ENCODE data around the gene TAOK3.

The TAOK3 gene

GRCh38 chr12:118126119-118126757, 246.5 kb downstream of the TAOK3 start:
- DNase-seq: no peak

DNA sequence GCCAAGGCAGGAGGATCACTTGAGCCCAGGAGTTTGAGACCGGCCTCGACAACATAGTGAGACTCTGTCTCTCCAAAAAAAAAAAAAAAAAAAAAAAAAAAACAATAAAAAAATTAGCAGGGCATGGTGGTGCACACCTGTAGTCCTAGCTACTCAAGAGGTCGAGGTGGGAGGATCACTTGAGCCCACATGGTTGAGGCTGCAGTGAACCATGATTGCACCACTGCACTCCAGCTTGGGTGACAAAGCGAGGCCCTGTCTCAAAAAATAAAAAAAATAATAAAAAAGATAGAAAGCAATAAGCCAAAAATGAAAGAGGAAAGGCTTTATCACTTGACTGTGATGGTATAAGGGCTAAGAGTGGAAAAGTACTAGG, 247.0 kb downstream of the TAOK3 start:
- DNase-seq: no peak

DNA sequence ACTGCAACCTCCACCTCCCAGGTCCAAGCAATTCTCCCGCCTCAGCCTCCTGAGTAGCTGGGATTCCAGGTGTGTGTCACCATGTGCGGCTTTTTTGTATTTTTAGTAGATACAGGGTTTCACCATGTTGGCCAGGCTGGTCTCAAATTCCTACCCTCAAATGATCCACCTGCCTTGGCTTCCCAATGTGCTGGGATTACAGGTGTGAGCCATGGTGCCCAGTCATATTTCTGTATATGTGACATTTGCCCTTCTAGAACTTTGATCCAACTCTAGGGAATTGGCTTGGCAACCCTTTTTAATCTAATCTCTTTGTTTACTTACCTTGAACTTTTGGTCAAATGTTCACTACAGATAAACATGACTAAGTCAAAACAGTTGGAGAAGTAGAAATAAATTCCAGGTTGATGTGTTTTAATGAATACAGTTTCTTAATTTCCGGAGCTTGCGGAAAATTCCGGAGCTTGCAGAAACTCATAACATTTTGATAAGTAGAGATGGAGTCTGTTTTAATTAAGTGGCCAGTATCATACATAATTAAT, 248.3 kb downstream of the TAOK3 start:
- no peak for DNase-seq

DNA sequence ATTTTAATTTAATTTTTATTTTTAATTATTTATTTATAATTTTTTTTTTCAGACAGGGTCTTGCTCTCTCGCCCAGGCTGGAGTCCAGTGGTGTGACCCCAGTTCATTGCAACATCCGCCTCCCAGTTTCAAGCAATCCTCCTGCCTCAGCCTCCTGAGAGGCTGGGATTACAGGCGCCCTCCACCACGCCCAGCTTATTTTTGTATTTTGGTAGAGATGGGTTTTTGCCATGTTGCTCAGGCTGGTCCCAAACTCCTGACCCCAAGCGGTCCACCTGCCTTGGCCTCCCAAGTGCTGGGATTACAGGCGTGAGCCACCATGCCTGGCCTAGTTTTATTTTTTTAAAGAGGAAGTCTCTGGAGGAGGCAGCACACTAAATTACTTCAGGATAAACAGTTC, 250.4 kb downstream of the TAOK3 start:
- no peak for DNase-seq

GRCh38 chr12:118120579-118121363, 251.9 kb downstream of the TAOK3 start:
- peak; percentile 54 for DNase-seq

- DNase-seq: no peak
Observed at GRCh38 chr12:118119449-118119879, 253.2 kb downstream of the TAOK3 start.

DNA sequence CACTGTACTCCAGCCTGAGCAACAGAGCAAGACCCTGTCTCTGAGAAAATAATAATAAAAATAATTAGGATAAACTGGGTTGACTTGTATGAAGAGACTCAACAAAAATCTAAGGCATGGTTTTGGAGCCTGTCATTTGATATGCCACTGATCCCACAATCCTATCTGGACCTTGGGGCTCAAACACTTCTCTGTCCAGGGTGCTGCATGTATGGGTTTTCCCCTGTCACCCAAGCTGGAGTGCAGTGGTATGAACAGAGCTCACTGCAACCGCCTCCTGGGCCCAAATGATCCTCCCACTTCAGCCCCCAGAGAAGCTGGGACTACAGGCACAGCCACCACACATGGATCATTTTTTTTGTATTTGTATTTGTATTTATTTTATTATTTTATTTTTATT, 263.6 kb downstream of the TAOK3 start:
- DNase-seq: no peak

DNA sequence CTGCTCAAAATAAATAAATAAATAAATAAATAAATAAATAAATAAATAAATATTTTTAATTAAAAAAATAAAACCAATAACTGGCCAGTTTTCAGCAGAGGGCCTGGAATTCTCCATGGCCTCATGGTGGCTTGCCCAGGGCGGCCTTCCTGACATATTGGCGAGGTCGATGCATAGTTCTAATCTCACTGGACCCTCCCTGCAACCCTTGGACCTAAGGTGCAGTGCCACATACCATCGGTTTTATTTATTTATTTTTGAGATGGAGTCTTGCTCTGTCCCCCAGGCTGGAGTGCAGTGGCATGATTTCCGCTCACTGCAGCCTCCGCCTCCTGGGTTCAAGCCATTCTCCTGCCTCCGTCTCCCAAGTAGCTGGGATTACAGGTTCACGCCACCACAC, 265.0 kb downstream of the TAOK3 start:
- DNase-seq: no peak

GRCh38 chr12:118107011-118107410, 265.7 kb downstream of the TAOK3 start:
- DNase-seq: no peak

DNA sequence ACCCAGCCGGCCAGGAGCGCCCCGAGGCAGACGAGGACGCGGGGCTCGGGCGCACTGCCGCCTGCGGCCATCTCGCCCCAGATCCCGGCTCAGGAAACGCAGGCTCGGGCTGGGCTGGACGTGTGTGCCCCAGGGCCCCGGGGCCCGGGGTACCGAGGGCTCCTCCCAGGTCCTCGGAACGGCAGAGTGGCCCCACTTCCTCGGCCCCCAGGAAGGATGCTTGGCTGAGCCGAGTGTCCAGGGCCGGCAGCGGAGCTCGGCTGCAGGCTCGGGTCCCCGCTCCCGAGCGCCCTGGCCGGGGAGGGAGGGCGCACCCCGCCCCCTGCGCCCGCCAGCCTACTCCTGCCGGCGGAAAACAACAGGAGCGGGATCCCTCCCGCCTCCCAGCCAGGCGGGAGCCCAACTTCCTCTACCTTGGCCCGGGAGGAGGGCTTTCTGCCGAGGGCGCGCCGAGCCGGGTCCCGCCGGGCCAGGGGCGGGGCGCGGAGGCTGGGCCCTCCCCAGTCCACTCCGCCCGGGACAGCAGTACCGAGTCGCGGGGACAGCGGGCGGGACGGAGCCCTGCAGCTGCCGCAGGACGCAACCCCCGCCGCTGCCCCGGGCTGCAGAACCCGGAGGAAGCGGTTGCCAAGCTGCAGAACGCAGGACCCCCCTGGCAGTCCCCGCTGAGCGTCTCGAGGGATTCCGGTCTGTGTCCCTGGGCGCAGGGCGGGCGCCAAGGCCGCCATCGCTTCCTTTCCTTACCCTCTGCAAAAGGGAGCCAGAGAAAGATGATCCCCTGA, 268.9 kb downstream of the TAOK3 start, which contains the start of gene VSIG10:
Gene VSIG10 (minus strand): TSS at position 411 of the 782 bp plus-strand sequence. CDS start 340 bp downstream, at position 71.
- DNase-seq: no peak

- no peak for DNase-seq
Observed at GRCh38 chr12:118103201-118103600, 269.5 kb downstream of the TAOK3 start.

DNA sequence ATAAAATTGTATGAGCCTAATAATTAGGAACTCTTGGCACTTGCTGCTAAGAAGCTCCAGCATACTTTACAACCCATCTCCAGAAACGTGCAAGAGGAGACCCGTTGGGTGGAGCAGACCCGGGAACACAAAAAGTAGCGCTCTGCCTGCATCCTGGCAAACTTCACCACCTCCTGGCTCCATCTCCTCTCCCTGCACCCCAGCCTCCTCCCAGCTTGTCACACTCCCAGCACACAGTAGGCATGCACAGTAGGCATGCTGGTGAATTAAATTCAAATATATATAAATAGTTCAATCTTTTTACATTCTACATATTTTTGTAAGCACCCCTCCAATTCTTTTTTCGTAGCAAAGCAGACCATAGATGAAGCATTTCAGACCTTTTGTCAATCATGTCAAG, 270.1 kb downstream of the TAOK3 start:
- no peak for DNase-seq

DNA sequence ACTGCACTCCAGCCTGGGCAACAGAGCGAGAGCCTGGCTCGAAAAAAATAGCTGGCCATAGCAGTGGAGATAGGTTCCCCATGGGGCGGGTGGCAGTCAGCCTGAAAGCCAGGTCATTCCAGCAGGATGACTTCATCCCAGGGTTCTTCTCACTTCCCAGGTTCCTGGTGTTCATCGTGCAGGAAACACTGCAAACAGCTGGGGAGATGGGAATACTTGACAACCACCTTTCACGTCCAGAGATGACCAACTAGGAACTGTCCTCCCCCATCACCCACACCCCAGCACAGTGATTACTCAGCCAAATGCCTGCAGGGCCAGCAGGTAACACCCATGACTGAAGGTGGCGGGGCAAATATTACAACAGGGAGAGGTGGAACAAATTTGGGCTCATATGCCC, 270.6 kb downstream of the TAOK3 start:
- DNase-seq: no peak

DNA sequence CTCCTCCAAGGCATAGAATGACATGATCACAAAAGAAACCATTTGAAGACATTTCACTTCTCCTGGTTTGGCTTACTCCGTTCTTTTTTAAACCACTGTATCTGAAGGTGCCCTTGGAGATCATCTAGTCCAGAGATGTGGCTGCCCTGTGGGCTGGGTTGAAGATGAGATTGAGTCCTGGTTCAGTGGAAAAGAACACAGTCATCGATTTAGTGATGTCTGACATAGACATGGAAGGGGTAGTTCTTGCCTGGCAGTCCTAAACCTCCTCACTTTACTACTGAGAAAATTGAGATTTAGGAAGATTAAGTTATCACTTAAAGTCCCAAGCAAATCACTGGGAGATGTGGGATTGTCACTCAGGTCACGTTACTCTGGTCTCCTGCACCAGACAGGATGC, 271.7 kb downstream of the TAOK3 start:
- DNase-seq: no peak

All from COR-L47 (cell line).